Left forelimb (tissue), 1 donor: ENCODE measurements around the gene IL17RB.

Experiments
- DNase-seq: peaks from one replicate; pipeline ENCODE4 v3.0.0-alpha.2; 2018; ENCODE audit warnings: low spot score

Gene IL17RB

GRCh38 chr3:53858096-53858741 lies 11.9 kb downstream of the IL17RB start:
- no peak for DNase-seq

- DNase-seq, result no peak
Observed at GRCh38 chr3:53859178-53859577, 12.8 kb downstream of the IL17RB start.

- no peak for DNase-seq
Observed at GRCh38 chr3:53860196-53860595, 13.8 kb downstream of the IL17RB start.

GRCh38 chr3:53862241-53862640 lies 15.9 kb downstream of the IL17RB start:
- DNase-seq, result no peak

GRCh38 chr3:53863145-53863544 lies 16.8 kb downstream of the IL17RB start:
- DNase-seq, result no peak

GRCh38 chr3:53865732-53866499 lies 19.5 kb downstream of the IL17RB start:
- DNase-seq, result no peak

GRCh38 chr3:53880396-53881345 lies 34.3 kb downstream of the IL17RB start:
- no peak for DNase-seq

GRCh38 chr3:53881691-53882593 lies 35.6 kb downstream of the IL17RB start, which contains the start of gene ACTR8:
Gene ACTR8 (minus strand): TSS chr3:53882152. CDS start chr3:53882101, 51 bp downstream.
- peak; percentile 95 for DNase-seq

- DNase-seq, result no peak
Observed at GRCh38 chr3:53883008-53883407, 36.6 kb downstream of the IL17RB start.

- no peak for DNase-seq
Observed at GRCh38 chr3:53884623-53885022, 38.3 kb downstream of the IL17RB start.

- no peak for DNase-seq
Observed at GRCh38 chr3:53885239-53885638, 38.9 kb downstream of the IL17RB start.

GRCh38 chr3:53887446-53887845 lies 41.1 kb downstream of the IL17RB start:
- no peak for DNase-seq

GRCh38 chr3:53888232-53888631 lies 41.9 kb downstream of the IL17RB start:
- DNase-seq, result no peak

GRCh38 chr3:53890726-53891475 lies 44.5 kb downstream of the IL17RB start:
- no peak for DNase-seq

- peak; percentile 98 for DNase-seq
Observed at GRCh38 chr3:53891497-53892285, 45.3 kb downstream of the IL17RB start, which contains the start of gene SELENOK. Gene SELENOK (minus strand): TSS chr3:53891859.

GRCh38 chr3:53892286-53892637 lies 45.9 kb downstream of the IL17RB start:
- DNase-seq, result no peak

- no peak for DNase-seq
Observed at GRCh38 chr3:53899750-53900149, 53.4 kb downstream of the IL17RB start.

GRCh38 chr3:53900666-53901331 lies 54.4 kb downstream of the IL17RB start:
- no peak for DNase-seq

GRCh38 chr3:53902067-53902466 lies 55.7 kb downstream of the IL17RB start:
- no peak for DNase-seq
